ENCODE results near the gene NOXO1. TPM values are rescaled to one million over a fixed set of nuclear protein-coding genes. Genes with fewer than 3 reads are reported as not detected.

NOXO1 gene
- total RNA-seq, 2 experiments from 2014 or later, result 0.56 to 0.99 TPM

- Mint-ChIP-seq H3K4me1 (ENCODE audit: low read depth) (peaks cover 31% of the 10 kb centered on the region), H3K27me3 (peaks cover 26% of the 10 kb centered on the region), H3K9me3 (no peaks in the 10 kb centered on the region), H3K4me3 (no peak overlapping the region), H3K36me3 (ENCODE audit: low read depth) (peaks cover 15% of the 10 kb centered on the region), H3K27ac (no peak overlapping the region)
- POLR2A ChIA-PET, result interaction anchor here (1.3 to 5.1 kb wide), 4 partner anchors 18 to 165 kb away, joined by 4 to 55 read pairs (median 24); partner anchors contain the start of genes RPS2, TBL3 and TRAF7
- H3K4me1 ChIP-seq (ENCODE audit: insufficient read depth, low read length), result peaks cover 34% of the 10 kb centered on the region
- peaks cover 12% of the 10 kb centered on the region for H3K36me3 ChIP-seq (ENCODE audit: insufficient read depth, low read length)
- H3K4me3 ChIP-seq (ENCODE audit: low read length), result peak overlapping the region; percentile 55
- no peak overlapping the region for H3K27ac ChIP-seq (ENCODE audit: low read depth in 1 of 2, low read length in 2 of 2)
- intact Hi-C loops (cut with DNase I, micrococcal nuclease), result loop anchor here in 1 of 2 experiments (5.0 kb wide), 1 partner anchor 48 kb away; the partner anchor contains the start of gene MSRB1
- no peak for DNase-seq
- ATAC-seq (ENCODE audit: poor library complexity), result no peak
- peaks cover 13 to 15% of the 10 kb centered on the region in 2 experiments for H3K27me3 ChIP-seq (ENCODE audit: control insufficient read depth in 1 of 2, insufficient read depth in 2 of 2, low read length in 2 of 2)
- H3K9me3 ChIP-seq (ENCODE audit: control insufficient read depth in 1 of 2, insufficient read depth in 1 of 2, low read length in 2 of 2), result peaks cover 0 to 18% of the 10 kb centered on the region in 2 experiments
- TF ChIP-seq CTCF (IDR thresholded peaks at IDR 0.05), result no peak
- CTCF ChIA-PET, result interaction anchor here (0.6 to 3.2 kb wide), 2 partner anchors 14 to 269 kb away, joined by 4 to 17 read pairs; no protein-coding TSS in a partner anchor
Observed at GRCh38 chr16:1990101-1990350, 8.8 kb upstream of the NOXO1 start.

GRCh38 chr16:1989209-1990100, 8.2 kb upstream of the NOXO1 start, which contains the start of gene SYNGR3:
Gene SYNGR3, plus strand, starts transcription at chr16:1989970. Its CDS starts 133 bp downstream, at chr16:1990103.
- H3K4me1 ChIP-seq (ENCODE audit: insufficient read depth, low read length), result peaks cover 40% of the 10 kb centered on the region
- Mint-ChIP-seq H3K4me1 (ENCODE audit: low read depth) (peaks cover 36% of the 10 kb centered on the region), H3K36me3 (ENCODE audit: low read depth) (peaks cover 20% of the 10 kb centered on the region), H3K27ac (peak within 1 kb of the TSS; percentile 79), H3K9me3 (no peaks in the 10 kb centered on the region), H3K4me3 (peak within 1 kb of the TSS; percentile 81), H3K27me3 (peaks cover 26% of the 10 kb centered on the region)
- CTCF ChIA-PET, result interaction anchor here (1.3 kb wide), 1 partner anchor 14 kb away, joined by 5 read pairs; no protein-coding TSS in a partner anchor
- peaks cover 0 to 18% of the 10 kb centered on the region in 2 experiments for H3K9me3 ChIP-seq (ENCODE audit: control insufficient read depth in 1 of 2, insufficient read depth in 1 of 2, low read length in 2 of 2)
- H3K27me3 ChIP-seq (ENCODE audit: control insufficient read depth in 1 of 2, insufficient read depth in 2 of 2, low read length in 2 of 2), result peaks cover 13 to 15% of the 10 kb centered on the region in 2 experiments
- intact Hi-C loops (cut with DNase I, micrococcal nuclease), result loop anchor here in 1 of 2 experiments (5.0 kb wide), 1 partner anchor 47 kb away; the partner anchor contains the start of gene MSRB1
- DNase-seq (peak in 1 of 14 experiments; percentile 43), ATAC-seq (ENCODE audit: poor library complexity) (no peak)
- no peak for TF ChIP-seq CTCF (IDR thresholded peaks at IDR 0.05)
- H3K36me3 ChIP-seq (ENCODE audit: insufficient read depth, low read length), result peaks cover 12% of the 10 kb centered on the region
- no peak within 1 kb of the TSS for H3K27ac ChIP-seq (ENCODE audit: low read depth in 1 of 2, low read length in 2 of 2)
- H3K4me3 ChIP-seq (ENCODE audit: low read length), result peak within 1 kb of the TSS; percentile 55
- POLR2A ChIA-PET, result interaction anchor here (1.3 to 5.1 kb wide), 3 partner anchors 18 to 165 kb away, joined by 4 to 27 read pairs (median 12); partner anchors contain the start of genes RPS2, TBL3 and TRAF7

GRCh38 chr16:1987198-1987597, 5.9 kb upstream of the NOXO1 start:
- no peak overlapping the region for H3K27ac Mint-ChIP-seq
- CTCF ChIA-PET, result no interaction called here
- peaks cover 20% of the 10 kb centered on the region for H3K36me3 Mint-ChIP-seq (ENCODE audit: low read depth)
- no peaks in the 10 kb centered on the region for H3K9me3 Mint-ChIP-seq
- Histone ChIP-seq H3K27me3 (ENCODE audit: control insufficient read depth in 1 of 2, insufficient read depth in 2 of 2, low read length in 2 of 2) (peaks cover 14 to 18% of the 10 kb centered on the region in 2 experiments), H3K27ac (ENCODE audit: low read depth in 1 of 2, low read length in 2 of 2) (no peak overlapping the region), H3K4me3 (ENCODE audit: low read length) (no peak overlapping the region), H3K9me3 (ENCODE audit: control insufficient read depth in 1 of 2, insufficient read depth in 1 of 2, low read length in 2 of 2) (peaks cover 0 to 9% of the 10 kb centered on the region in 2 experiments), H3K4me1 (ENCODE audit: insufficient read depth, low read length) (peaks cover 54% of the 10 kb centered on the region), H3K36me3 (ENCODE audit: insufficient read depth, low read length) (peaks cover 12% of the 10 kb centered on the region)
- H3K4me3 Mint-ChIP-seq, result peak overlapping the region; percentile 70
- H3K27me3 Mint-ChIP-seq, result peaks cover 37% of the 10 kb centered on the region
- no peak for DNase-seq
- peaks cover 40% of the 10 kb centered on the region for H3K4me1 Mint-ChIP-seq (ENCODE audit: low read depth)
- intact Hi-C loops (cut with DNase I, micrococcal nuclease), result no loop called here
- no peak for ATAC-seq (ENCODE audit: poor library complexity)
- POLR2A ChIA-PET, result interaction anchor here (2.7 kb wide), 1 partner anchor 23 kb away, joined by 12 read pairs; the partner anchor contains the start of gene RPS2
- no peak for TF ChIP-seq CTCF (IDR thresholded peaks at IDR 0.05)

Measured in CD4-positive, alpha-beta T cell (primary cell).